Measurements from ENCODE around the gene ZNF235.
"Not testable (repeated sequence)": the region's sequence is repeated elsewhere in the genome, so short reads cannot be mapped to it uniquely, and the experiment has no call there.

Gene ZNF235

DNA sequence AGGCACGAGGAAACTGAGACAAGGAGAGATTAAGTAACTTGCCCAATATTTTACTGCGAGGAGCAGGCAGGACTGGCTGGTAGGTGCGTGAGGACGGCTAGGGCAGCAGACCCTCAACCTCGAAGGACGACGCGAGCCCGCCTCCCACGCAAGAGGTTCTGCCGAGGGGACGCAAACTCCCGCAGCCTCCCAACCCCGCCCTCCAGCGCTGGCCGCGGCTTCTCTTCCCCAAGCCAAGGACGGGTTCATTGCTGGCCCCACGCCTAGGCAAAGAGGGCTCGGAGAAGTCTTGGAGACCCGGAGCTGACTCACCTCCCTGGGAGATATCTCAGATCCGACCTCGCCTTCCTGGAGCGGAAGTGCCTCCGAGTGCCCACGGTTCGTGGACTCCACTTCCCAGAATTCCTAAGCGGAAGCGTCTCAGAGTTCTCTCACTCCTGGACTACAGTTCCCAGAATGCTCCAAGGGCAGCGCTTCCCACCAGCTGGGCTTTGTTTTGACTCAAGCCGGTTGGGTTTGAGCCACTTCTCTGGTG lies at the start of gene ZNF235:
Gene ZNF235 (minus strand): TSS at position 367 of the 535 bp plus-strand sequence. CDS start 1,621 bp downstream, outside the sequence.
- DNase-seq (ENCODE audit: low read depth), result peak; percentile 60

DNA sequence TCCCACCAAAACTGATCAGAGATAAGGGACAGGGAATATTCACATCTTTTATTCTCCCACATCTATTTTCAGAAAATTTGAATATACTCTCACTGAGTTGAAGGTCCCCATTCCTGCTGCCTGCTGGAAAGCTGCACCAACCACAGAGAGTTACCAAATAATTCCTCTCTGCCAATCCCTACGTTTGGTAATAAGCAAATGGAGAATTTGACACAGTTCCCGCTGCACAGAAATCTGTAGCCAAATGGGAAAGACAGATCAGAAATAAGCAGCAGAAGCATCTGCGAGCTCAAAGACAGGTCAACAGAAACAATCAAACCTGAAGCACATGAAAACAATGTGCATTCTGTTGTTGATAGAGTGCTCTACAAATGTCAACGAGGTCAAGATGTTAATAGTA lies 41.7 kb upstream of the ZNF235 start:
- DNase-seq (ENCODE audit: low read depth), result no peak

DNA sequence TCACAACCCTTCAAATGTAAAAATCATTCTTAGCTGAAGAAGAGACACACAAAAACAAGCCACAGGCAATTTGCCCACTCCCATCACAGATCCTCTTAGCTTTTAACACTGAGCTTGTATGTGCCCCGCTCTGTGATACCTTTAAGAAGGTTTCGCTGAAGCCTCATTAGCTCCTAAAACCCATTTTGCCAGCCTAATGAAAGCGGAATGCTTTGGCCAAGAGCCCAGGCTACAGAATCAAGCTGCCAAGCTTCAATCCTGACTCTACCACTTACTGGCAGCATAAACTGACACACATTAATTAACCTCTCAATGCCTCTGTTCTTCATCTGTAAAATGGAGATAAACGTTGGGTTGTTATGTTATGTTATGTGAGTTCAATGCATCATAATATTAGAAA lies 41.1 kb upstream of the ZNF235 start:
- no peak for DNase-seq (ENCODE audit: low read depth)

DNA sequence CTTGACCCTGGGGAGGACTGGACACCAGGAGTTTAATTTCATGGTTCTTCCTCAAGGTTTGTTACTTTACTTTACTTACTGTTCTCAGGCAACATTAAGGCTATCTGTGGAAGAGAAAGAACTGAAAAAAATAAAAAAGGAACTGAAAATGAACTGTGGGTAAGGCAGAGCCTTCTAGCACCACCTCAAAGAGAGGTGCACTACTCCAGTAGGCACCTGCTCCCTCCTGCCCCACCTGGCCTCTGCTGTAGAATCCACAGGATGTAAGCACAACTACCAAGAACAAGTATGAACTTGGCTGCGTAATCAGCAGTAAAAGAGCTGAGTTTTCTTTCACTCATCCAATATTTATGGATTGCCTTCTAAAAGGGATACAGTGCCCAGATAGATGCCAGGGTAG lies 39.4 kb upstream of the ZNF235 start:
- DNase-seq (ENCODE audit: low read depth), result no peak

DNA sequence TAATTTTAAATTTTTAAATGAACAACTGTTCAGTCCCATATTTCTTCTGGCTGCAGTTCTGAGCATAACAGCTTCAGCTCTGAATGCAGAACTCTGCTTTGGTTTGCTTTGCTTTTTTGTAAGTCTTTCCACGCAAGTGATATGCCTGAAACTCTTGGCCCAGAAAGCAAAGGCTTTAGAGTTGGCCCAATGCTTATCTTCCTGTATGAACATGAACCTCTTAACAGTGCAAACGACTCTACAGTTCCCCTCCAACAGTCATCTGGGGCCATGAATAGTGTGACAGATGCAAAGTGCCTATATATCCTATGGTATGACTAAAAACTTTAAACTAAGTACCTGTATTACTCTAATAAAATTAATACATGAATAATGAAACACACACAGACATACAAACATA lies 37.0 kb upstream of the ZNF235 start:
- no peak for DNase-seq (ENCODE audit: low read depth)

DNA sequence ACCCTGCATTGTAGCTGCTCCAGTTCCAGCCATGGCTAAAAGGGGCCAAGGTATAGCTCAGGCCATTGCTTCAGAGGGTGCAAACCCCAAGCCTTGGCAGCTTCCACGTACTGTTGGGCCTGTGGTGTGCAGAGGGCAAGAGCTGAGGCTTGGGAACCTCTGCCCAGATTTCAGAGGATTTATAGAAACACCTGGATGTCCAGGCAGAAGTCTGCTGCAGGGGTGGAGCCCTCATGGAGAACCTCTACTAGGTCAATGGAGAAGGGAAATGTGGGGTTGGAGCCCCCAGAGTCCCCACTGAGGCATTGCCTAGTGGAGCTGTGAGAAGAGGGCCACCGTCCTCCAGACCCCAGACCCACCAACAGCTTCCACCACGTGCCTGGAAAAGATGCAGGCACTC lies 29.8 kb upstream of the ZNF235 start:
- DNase-seq (ENCODE audit: low read depth), result not testable (repeated sequence)

DNA sequence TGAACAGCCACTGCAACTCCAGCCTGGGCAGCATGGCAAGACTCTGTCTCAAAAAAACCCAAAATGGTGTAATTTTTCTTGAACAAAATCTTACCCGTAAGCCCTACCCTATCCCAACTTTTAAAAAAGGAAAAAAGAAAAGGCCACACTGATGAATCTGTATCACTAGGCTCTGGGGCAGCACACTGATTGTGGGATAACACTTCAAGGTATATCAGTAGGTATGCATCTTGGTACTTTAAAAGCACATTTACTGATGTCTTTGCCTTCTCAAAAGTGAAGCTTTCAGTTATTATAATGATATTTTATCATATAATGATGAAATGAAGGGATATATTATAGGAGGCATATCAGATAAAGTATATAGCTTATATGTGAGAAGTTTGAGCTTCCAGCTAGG lies 27.3 kb upstream of the ZNF235 start:
- DNase-seq (ENCODE audit: low read depth), result no peak

DNA sequence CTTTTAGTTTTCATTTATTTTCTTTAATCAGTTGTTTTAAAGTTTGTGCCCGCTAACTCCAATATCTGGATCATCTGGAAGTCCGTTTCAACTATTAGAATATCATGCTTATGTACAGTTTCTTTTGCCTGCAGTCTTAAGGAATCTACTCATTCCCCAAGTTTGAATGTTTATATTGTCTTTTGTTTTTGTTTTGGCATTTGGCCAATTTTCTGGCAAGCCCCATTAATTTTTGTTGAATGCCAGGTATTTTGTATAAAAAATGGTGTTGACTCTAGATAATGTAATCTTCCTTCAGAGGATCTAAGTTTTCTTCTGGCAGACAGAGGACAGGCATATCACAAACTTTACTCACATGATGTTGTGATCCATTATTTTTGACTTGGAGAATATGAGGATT lies 11.1 kb upstream of the ZNF235 start:
- no peak for DNase-seq (ENCODE audit: low read depth)

DNA sequence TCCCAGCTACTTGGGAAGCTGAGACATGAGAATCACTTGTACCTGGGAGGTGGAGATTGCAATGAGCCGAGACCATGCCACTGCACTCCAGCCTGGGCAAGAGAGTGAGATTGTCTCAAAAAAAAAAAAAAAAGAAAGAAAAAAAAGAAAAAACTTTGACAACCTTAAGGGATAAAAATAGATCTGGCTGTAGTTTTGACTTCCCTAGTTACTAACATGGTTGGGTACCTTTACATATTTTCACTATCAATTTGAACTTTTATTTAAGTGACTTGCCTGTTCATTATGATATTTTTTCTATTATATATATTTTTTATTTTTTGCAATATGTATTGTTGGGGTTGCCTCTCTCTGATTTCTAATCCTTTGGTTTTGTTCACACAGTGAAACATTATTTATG lies 8.4 kb upstream of the ZNF235 start:
- no peak for DNase-seq (ENCODE audit: low read depth)

DNA sequence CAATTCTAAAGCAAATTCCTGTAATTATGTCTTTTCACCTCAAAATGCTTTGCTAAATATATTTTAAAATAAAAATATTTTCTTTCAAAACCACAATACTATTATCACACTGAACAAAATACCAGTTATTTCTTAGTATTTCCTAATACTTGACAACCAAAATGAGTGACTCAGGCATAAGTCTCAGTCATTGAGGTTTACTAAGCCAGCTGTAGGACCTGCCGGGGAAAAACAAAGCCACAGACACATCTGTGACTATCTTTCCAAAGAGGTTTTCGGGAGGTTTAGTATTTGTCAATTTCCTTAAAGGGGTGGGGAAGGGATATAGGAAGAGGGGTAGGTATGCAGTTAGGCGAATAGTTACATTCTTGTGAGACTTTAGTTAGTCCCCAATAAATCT lies 3.2 kb upstream of the ZNF235 start:
- DNase-seq (ENCODE audit: low read depth), result no peak

DNA sequence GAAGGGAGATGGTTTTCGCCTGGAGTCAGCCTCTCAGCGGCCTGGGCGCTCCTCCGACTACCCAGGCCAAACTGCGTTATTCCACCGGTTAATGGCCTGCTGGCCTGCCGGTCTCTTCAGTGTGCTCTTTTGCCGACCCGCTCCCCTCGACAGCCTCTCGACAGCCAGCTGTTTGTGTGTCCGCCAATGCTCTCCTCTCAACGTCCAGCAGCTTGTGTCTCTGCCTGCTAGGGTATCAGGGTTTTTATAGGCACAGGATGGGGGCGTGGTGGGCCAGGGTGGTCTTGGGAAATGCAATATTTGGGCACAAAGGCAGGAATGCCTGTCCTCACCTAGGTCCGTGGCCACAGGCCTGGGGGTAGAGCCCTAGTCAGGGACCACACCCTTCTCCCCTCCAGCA lies 1.5 kb upstream of the ZNF235 start:
- DNase-seq (ENCODE audit: low read depth), result no peak

DNA sequence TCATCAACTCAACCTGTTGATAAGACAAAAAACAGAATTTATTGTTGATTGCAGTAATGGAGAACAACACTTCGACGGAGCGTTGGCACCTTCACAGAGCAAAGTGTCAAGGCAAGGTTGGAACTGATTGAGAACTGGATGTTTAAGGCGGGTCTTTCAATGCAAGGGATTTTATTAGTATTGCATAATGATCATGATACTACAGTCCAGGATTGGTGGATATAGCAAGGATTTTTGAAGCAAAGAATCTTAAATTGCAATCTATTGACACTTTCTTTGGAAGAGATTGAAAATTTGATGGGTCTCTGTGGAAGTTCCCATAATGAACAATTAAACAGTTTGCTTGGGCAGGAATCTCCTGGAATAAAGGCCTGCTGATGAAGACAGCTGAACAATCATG lies 632 bp upstream of the ZNF235 start:
- no peak for DNase-seq (ENCODE audit: low read depth)

DNA sequence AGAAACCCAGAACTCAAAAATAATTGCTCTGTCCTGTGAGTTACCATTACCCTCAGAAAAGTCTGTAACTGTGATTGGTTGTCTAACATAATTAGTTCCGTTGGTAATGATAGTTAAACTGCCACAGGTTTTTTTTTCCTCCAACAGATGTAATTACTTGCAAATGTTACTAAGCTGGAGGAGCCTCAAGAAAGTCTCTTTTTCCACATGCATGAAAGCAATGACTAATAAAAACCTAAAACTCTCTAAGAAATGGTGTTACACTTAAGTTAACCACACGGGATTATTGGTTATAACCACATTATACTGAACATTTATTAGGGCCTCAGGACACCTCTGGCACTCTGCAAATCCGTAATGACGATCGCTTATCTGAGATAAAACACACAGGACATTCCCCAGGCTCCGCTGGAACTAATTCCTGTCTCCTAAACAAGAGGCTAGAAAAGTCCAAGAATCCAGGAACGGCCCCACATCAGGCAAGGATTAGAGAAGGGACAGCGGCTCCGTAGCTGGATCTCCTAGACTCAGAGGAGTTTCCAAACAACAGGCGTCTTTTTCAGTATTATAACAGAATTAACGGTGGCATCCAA lies 753 bp downstream of the ZNF235 start:
- DNase-seq (ENCODE audit: low read depth), result no peak

DNA sequence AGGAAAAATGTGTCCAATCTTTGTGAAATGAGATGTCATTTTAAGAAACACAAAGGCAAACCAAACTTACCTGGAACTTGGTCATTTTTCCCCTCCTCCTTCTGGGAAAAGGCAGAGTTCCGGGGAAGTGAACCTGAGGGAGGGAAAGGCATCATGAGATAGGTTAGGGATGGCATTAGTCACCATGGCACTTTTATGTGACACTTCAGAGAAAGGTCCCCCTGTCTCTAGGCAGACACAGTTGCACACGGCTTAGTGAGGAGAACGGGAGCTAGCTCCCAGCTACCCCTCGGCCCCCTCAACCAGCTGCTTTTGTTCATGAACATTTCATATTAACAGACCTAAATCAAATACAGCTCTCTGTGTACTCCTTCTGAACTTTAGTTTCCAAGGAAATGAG lies 1.5 kb downstream of the ZNF235 start:
- no peak for DNase-seq (ENCODE audit: low read depth)

DNA sequence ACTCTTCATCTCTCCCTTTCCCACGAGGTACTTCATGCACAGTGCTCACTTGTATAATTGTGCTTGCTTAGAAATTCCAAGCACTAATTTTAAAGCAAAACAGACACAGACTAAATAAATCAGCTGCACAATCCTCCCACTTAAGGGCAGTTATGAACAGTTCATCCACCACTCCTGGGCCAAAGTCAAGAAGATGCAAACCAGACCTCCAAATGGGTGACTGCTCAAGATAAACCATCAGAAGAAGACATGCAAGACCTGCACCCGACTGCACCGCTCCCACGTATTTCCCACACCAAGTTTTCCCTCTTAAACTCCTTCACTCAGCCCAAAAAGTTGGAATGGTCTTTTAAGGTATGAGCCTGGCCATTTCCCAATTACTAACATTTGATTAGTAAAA lies 19.9 kb downstream of the ZNF235 start:
- no peak for DNase-seq (ENCODE audit: low read depth)

DNA sequence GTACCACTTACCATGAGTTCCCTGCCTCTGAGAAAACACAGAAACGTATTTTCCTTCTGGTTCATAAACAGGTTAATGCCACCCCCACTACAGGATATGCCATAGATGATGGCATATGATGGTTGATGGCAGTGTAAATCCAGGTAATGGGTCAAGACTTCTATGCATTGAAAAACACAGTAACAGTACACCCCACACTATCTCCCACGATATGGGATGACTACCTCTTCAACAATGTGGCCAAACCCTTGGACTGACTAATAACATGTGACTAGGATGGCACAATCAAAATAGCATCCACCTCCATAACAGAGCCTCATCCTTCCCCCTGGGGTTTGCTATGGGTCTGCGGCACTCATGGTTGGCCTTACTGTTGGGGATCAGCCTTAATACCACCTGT lies 22.0 kb downstream of the ZNF235 start:
- DNase-seq (ENCODE audit: low read depth), result no peak

DNA sequence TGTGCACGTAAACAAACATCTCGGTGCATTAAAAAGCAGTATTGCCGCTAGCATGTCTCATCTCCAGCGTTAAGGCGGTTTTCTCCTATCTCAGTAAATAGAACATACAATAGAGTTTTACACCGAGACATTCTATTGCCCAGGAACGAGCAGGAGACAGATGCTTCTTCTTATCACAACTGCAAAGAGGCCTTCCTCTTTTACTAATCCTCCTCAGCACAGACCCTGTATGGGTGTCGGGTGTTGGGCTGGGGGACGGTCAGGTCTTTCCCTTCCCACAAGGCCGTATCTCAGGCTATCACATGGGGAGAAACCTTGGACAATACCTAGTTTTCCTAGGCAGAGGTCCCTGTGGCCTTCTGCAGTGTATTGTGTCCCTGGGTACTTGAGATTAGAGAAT lies 23.9 kb downstream of the ZNF235 start:
- DNase-seq (ENCODE audit: low read depth), result no peak

DNA sequence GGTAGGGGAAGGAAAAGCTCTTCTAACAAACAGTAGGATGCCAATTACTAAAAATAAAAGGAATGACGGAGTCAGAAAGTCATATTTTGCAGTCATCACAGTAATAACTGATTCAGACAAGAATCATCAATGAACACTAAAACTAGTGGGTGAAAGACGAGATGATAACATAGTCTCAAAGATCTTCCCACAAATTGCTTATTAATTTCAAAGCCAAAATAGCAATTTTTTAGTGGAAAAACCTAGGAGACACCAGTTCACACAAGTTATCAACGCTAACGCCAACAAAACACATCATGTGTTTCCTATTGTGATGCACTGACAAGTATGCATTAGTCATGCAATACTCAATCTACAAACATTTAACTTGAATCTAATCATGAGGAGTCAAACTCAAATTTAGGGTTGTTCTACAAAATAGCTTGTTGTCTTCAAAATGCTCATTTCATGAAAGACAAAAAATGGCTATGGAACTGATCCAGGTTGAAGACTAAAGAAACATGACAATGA lies 26.6 kb downstream of the ZNF235 start:
- DNase-seq (ENCODE audit: low read depth), result no peak

DNA sequence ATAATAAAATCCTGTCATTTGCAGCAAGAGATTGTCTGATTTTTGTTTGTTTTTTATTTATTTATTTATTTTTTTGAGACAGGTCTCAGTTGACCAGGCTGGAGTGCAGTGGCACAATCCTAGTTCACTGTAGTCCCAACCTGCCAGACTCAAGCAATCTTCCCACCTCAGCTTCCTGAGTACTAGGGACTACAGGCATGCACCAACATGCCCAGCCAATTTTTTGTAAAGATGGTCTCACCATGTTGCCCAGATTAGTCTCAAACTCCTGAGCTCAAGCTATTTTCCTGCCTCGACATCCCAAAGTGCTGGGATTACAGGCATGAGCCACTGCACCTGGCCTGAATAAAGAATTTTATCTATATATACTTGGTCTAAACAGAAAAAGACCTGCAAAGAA lies 27.5 kb downstream of the ZNF235 start:
- DNase-seq (ENCODE audit: low read depth), result no peak

DNA sequence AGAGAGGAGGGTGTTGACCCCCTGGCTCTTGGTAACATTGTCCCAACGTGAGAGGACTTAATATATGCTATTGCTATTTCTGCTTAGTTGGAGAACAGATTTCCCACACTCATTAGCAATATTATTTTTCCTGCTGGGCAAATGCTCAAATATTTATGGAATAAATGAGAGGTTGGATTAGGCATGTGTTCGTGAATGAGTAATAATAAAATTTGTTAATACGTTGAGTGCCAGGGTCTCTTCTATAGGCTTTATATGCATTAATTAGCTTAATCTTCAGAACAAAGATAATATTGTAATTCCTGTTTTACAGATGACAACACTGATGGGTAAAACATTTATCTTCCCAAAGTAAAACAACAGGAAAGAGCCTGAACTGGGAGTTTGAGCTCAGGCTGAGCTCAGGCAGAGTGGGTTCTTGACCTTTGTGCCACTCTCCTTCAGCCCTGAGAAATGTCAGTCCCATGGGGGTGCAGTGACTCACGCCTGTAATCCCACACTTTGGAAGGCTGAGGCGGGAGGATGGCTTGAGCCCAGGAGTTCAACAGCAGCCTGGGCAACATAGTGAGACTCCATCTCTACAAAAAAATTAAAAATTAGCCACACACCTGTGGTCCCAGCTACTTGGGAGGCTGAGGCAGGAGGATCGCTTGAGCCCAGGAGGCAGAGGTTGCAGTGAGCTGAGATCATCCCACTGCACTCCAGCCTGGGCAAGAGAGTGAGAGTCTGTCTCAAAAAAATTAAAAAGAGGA lies 44.0 kb downstream of the ZNF235 start:
- no peak for DNase-seq (ENCODE audit: low read depth)

DNA sequence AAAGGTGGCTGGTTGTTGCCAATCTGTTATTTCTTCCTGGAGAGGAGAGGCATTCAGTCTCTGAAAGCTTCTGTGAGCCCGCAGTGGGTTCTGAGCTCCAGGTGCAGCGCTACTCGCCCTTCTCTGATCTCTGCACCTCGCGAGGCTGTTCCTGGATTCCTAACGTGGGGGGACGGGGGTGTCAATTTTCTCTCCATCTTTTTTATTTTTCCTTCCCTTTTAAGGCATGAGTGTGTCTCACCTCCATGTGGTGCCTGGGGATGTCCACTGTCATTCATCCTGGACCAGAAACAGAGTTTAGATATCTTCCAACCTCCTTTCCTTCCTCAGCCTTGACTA lies 44.5 kb downstream of the ZNF235 start:
- no peak for DNase-seq (ENCODE audit: low read depth)

DNA sequence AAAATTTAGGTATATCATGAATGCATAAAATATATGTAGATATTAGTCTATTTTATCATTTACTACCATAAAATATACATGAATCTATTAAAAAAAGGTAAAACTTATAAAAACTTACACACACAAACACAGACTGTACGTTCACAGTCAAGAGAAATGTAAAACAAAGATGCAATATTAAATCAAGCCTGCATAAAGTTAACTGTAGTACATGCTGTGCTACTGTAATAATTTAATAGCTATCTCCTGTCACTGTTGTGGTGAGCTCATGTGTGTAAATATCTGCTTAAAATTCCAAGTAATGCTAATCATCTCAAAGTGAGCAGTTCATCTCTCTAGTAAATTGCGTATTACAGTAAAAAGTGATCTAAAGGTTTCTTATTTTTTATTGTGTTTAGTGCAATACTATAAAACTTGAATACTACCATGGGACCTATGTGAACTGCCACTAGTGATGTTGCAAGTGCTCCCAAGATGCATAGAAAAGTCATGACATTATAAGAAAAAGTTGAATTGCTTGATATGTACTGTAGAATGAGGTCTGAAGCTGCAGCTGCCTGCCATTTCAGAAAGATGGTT lies 45.9 kb downstream of the ZNF235 start:
- DNase-seq (ENCODE audit: low read depth), result no peak

DNA sequence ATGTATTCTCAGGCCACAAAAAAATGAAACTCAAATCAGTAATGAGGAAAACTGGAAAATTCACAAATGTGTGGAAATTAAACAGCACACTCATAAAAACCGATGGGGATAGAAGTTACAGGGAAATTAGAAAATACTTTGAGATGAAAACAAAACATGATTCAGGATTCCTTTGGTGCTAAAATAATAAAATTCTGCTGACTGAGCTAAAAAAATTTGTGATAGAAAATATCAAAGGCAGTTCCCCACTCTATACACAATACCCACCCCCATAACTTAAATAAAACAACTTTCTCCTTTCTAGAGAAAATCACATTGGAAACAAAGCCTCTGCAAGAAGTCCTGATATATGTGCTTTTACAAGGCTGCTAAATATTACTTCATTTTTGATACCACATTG lies 46.7 kb downstream of the ZNF235 start:
- no peak for DNase-seq (ENCODE audit: low read depth)
